Lung (tissue), 12 donors: Measurements from ENCODE around the gene RBM28. TPM values are rescaled to one million over a fixed set of nuclear protein-coding genes. Genes with fewer than 3 reads are reported as not detected.

Experiments used
- ATAC-seq: fragments of 200-7000 bp; cut with Tn5 transposase; one replicate; pipeline ENCODE4 v1.9.1; 2020; ENCODE audit warnings: moderate number of reproducible peaks; ENCODE audit not compliant: insufficient read depth, low FRiP score
- DNase-seq, 3 donors: peaks; one replicate each; pipeline ENCODE4 v3.0.0-alpha.2; 2013 to 2017
- H3K27ac ChIP-seq, 2 donors: one replicate each; pipeline ENCODE4 v1.5.1; 2013; ENCODE audit warnings: mild to moderate bottlenecking in 2 of 2, moderate library complexity in 2 of 2, control low read depth in 1 of 2, inconsistent platforms in 1 of 2, low read depth in 1 of 2, low read length in 1 of 2
- H3K27me3 ChIP-seq, 3 donors: one replicate each; pipeline ENCODE4 v1.5.1; 2013; ENCODE audit warnings: low read length in 2 of 3; ENCODE audit not compliant: control insufficient read depth in 3 of 3, insufficient read depth in 3 of 3
- H3K36me3 ChIP-seq, 4 donors: one replicate each; pipeline ENCODE4 v1.5.1; 2013; ENCODE audit warnings: low read length in 4 of 4, mild to moderate bottlenecking in 1 of 4, moderate library complexity in 1 of 4; ENCODE audit not compliant: control insufficient read depth in 4 of 4, insufficient read depth in 4 of 4
- H3K4me1 ChIP-seq, 5 donors: one replicate each; pipeline ENCODE4 v1.5.1; 2013; ENCODE audit warnings: low read length in 5 of 5, mild to moderate bottlenecking in 2 of 5, moderate library complexity in 1 of 5; ENCODE audit not compliant: control insufficient read depth in 5 of 5, insufficient read depth in 5 of 5
- H3K4me3 ChIP-seq: one replicate; pipeline ENCODE4 v1.5.1; 2013; ENCODE audit warnings: mild to moderate bottlenecking, control low read depth, moderate library complexity
- H3K9ac ChIP-seq, 2 donors: one replicate each; pipeline ENCODE4 v1.5.1; 2013; ENCODE audit warnings: low read length in 2 of 2, control low read depth in 1 of 2; ENCODE audit not compliant: insufficient read depth in 1 of 2
- H3K9me3 ChIP-seq, 4 donors: one replicate each; pipeline ENCODE4 v1.5.1; 2013; ENCODE audit warnings: low read length in 3 of 4, mild to moderate bottlenecking in 1 of 4, moderate library complexity in 1 of 4; ENCODE audit not compliant: control insufficient read depth in 4 of 4, insufficient read depth in 3 of 4
- CTCF ChIP-seq: IDR thresholded peaks from 2 replicates; pipeline ENCODE4 v1.5.1; 2012; ENCODE audit warnings: mild to moderate bottlenecking; ENCODE audit errors: control extremely low read depth, extremely low read depth
- WGBS, 2 donors: extraction: QIAGEN DNeasy Blood & Tissue Kit; methylation state at CpG; one replicate each; pipeline ENCODE4 v1.1.7; 2013; 5-methylcytosine and 5-hydroxymethylcytosine counted together
- polyA plus RNA-seq, 2 donors: library from polyadenylated mRNA; stranded (reverse); fragments of 200-250 nt; gene quantifications; one replicate each; pipeline ENCODE4 v1.2.1, GENCODE V29; 2013
- total RNA-seq, 2 donors: library from RNA; depleted of rRNA in 1 of 2; stranded (reverse); fragments of >200 nt in 1 of 2; gene quantifications; one replicate each; pipeline ENCODE4 v1.2.1, GENCODE V29; 2014 to 2021
- donor health status: control.
- donor health status: control.
- donor health status: Bipolar disorder and iron deficiency.
- donor health status: healthy.
- donor health status: DM: yes; HTN: yes; CAD: no.

Gene RBM28
- total and polyA plus RNA-seq, 4 donors = 18.8 to 44.7 (median 27.2) TPM

GRCh38 chr7:128376077-128376476 is 32.4 kb upstream of the RBM28 start:
- no peaks in the 10 kb centered on the region for H3K27me3 ChIP-seq
- H3K4me1 ChIP-seq = peaks cover 0 to 7% (median 0%) of the 10 kb centered on the region in 5 donors
- no peak overlapping the region for H3K9ac ChIP-seq
- 96 to 99% methylated on average over 3 of the region's 3 CpGs for WGBS, 2 donors
- no peaks in the 10 kb centered on the region for H3K36me3 ChIP-seq
- H3K27ac ChIP-seq = no peak overlapping the region
- no peak overlapping the region for H3K4me3 ChIP-seq
- TF ChIP-seq CTCF = no peak
- no peaks in the 10 kb centered on the region for H3K9me3 ChIP-seq
- DNase-seq = no peak
- no peak for ATAC-seq

GRCh38 chr7:128374041-128374440 is 30.3 kb upstream of the RBM28 start:
- no peak for TF ChIP-seq CTCF
- no peaks in the 10 kb centered on the region for H3K27me3 ChIP-seq
- H3K9ac ChIP-seq = no peak overlapping the region
- no peaks in the 10 kb centered on the region for H3K4me1 ChIP-seq
- no peak overlapping the region for H3K27ac ChIP-seq
- DNase-seq (no peak), ATAC-seq (no peak)
- no peaks in the 10 kb centered on the region for H3K36me3 ChIP-seq
- no peak overlapping the region for H3K4me3 ChIP-seq
- WGBS, 2 donors = 60 to 92% methylated on average over 1 of the region's 1 CpG
- no peaks in the 10 kb centered on the region for H3K9me3 ChIP-seq

- Histone ChIP-seq H3K36me3 (no peaks in the 10 kb centered on the region), H3K4me3 (no peak overlapping the region), H3K27ac (no peak overlapping the region), H3K9ac (no peak overlapping the region), H3K9me3 (no peaks in the 10 kb centered on the region), H3K4me1 (no peaks in the 10 kb centered on the region), H3K27me3 (no peaks in the 10 kb centered on the region)
- no peak for TF ChIP-seq CTCF
- ATAC-seq (no peak), DNase-seq (no peak)
- WGBS, 2 donors = 78 to 83% methylated on average over 2 of the region's 2 CpGs
Measured at GRCh38 chr7:128373606-128374005, 29.9 kb upstream of the RBM28 start.

- Histone ChIP-seq H3K4me1 (no peaks in the 10 kb centered on the region), H3K9me3 (no peaks in the 10 kb centered on the region), H3K36me3 (no peaks in the 10 kb centered on the region), H3K9ac (no peak overlapping the region), H3K27me3 (peaks cover 0 to 17% (median 2%) of the 10 kb centered on the region in 3 donors), H3K4me3 (no peak overlapping the region), H3K27ac (no peak overlapping the region)
- DNase-seq (no peak), ATAC-seq (no peak)
- 91 to 93% methylated on average over 4 of the region's 4 CpGs for WGBS, 2 donors
- no peak for TF ChIP-seq CTCF
Measured at GRCh38 chr7:128370491-128370890, 26.8 kb upstream of the RBM28 start.
